Activated naive CD8-positive, alpha-beta T cell treated with anti-CD3 and anti-CD28 coated beads, Interleukin-2, amount 10 ng/mL, durations not matched to agents 7 days and 5 days (primary cell): Measurements from ENCODE around the gene RIT2. TPM values are rescaled to one million over a fixed set of nuclear protein-coding genes. Genes with fewer than 3 reads are reported as not detected.

Experiments used
- ATAC-seq: fragments of 150-1000 bp; cut with Tn5 transposase; one replicate; pipeline ENCODE4 v1.10.0; 2021; ENCODE audit warnings: low read depth, moderate library complexity
- POLR2A ChIA-PET: fragments of 350-600 bp; sonication (Branson Sonifier 250); formaldehyde crosslinking; loops from one replicate; lab custom pipeline; 2021; ENCODE audit warnings: antibody characterized with exemption; lab: Charles Lee
- DNase-seq: peaks from one replicate; pipeline ENCODE4 v3.0.0; 2021
- H3K27ac Mint-ChIP-seq: one replicate; pipeline ENCODE4 v1.8.0; 2022; ENCODE audit warnings: mild to moderate bottlenecking, mixed read lengths
- H3K27me3 Mint-ChIP-seq: one replicate; pipeline ENCODE4 v1.8.0; 2022; ENCODE audit warnings: mild to moderate bottlenecking, moderate library complexity, mixed read lengths
- H3K36me3 Mint-ChIP-seq: one replicate; pipeline ENCODE4 v1.8.0; 2021; ENCODE audit warnings: mild to moderate bottlenecking, mixed read lengths
- H3K4me1 Mint-ChIP-seq: one replicate; pipeline ENCODE4 v1.8.0; 2021; ENCODE audit warnings: mixed read lengths
- H3K4me3 Mint-ChIP-seq: one replicate; pipeline ENCODE4 v1.8.0; 2022; ENCODE audit warnings: mild to moderate bottlenecking, moderate library complexity, mixed read lengths
- H3K9me3 Mint-ChIP-seq: one replicate; pipeline ENCODE4 v1.8.0; 2021; ENCODE audit warnings: mixed read lengths
- total RNA-seq, 2 experiments: library from RNA; stranded (reverse); gene quantifications; one replicate each; pipeline ENCODE4 v1.2.3, GENCODE V29; 2021

The RIT2 gene
- total RNA-seq, 2 experiments from 2014 or later = not detected

GRCh38 chr18:43073771-43074170, 41.7 kb downstream of the RIT2 start:
- POLR2A ChIA-PET = no interaction called here
- Mint-ChIP-seq H3K4me1 (no peaks in the 10 kb centered on the region), H3K27ac (no peak overlapping the region), H3K36me3 (no peaks in the 10 kb centered on the region), H3K9me3 (peaks cover 3% of the 10 kb centered on the region), H3K27me3 (no peaks in the 10 kb centered on the region), H3K4me3 (no peak overlapping the region)
- ATAC-seq = no peak
- no peak for DNase-seq

GRCh38 chr18:43068781-43069180, 46.7 kb downstream of the RIT2 start:
- H3K36me3 Mint-ChIP-seq = no peaks in the 10 kb centered on the region
- POLR2A ChIA-PET = no interaction called here
- no peaks in the 10 kb centered on the region for H3K27me3 Mint-ChIP-seq
- ATAC-seq (no peak), DNase-seq (no peak)
- H3K4me1 Mint-ChIP-seq = no peaks in the 10 kb centered on the region
- no peak overlapping the region for H3K27ac Mint-ChIP-seq
- H3K4me3 Mint-ChIP-seq = no peak overlapping the region
- peaks cover 4% of the 10 kb centered on the region for H3K9me3 Mint-ChIP-seq

- Mint-ChIP-seq H3K4me3 (no peak overlapping the region), H3K27me3 (no peaks in the 10 kb centered on the region), H3K9me3 (peaks cover 4% of the 10 kb centered on the region), H3K27ac (no peak overlapping the region), H3K36me3 (no peaks in the 10 kb centered on the region), H3K4me1 (no peaks in the 10 kb centered on the region)
- ATAC-seq = no peak
- DNase-seq = no peak
- POLR2A ChIA-PET = no interaction called here
These were observed 47.9 kb downstream of the RIT2 start for GRCh38 chr18:43067570-43067969.

- Mint-ChIP-seq H3K36me3 (no peaks in the 10 kb centered on the region), H3K4me1 (no peaks in the 10 kb centered on the region), H3K9me3 (peaks cover 7% of the 10 kb centered on the region), H3K27me3 (no peaks in the 10 kb centered on the region), H3K27ac (no peak overlapping the region), H3K4me3 (no peak overlapping the region)
- ATAC-seq (no peak), DNase-seq (no peak)
- POLR2A ChIA-PET = no interaction called here
These were observed 53.7 kb downstream of the RIT2 start for GRCh38 chr18:43061816-43062215.

- Mint-ChIP-seq H3K4me3 (no peak overlapping the region), H3K36me3 (no peaks in the 10 kb centered on the region), H3K9me3 (peaks cover 7% of the 10 kb centered on the region), H3K27ac (no peak overlapping the region), H3K27me3 (no peaks in the 10 kb centered on the region), H3K4me1 (no peaks in the 10 kb centered on the region)
- no peak for DNase-seq
- ATAC-seq = no peak
- POLR2A ChIA-PET = no interaction called here
These were observed 54.2 kb downstream of the RIT2 start for GRCh38 chr18:43061318-43061717.

GRCh38 chr18:43060020-43060419, 55.5 kb downstream of the RIT2 start:
- H3K4me1 Mint-ChIP-seq = no peaks in the 10 kb centered on the region
- ATAC-seq (no peak), DNase-seq (no peak)
- H3K9me3 Mint-ChIP-seq = peaks cover 4% of the 10 kb centered on the region
- H3K27ac Mint-ChIP-seq = no peak overlapping the region
- POLR2A ChIA-PET = no interaction called here
- no peaks in the 10 kb centered on the region for H3K36me3 Mint-ChIP-seq
- no peak overlapping the region for H3K4me3 Mint-ChIP-seq
- H3K27me3 Mint-ChIP-seq = no peaks in the 10 kb centered on the region

- ATAC-seq = no peak
- no peak overlapping the region for H3K27ac Mint-ChIP-seq
- no peaks in the 10 kb centered on the region for H3K27me3 Mint-ChIP-seq
- POLR2A ChIA-PET = no interaction called here
- peaks cover 2% of the 10 kb centered on the region for H3K9me3 Mint-ChIP-seq
- H3K4me1 Mint-ChIP-seq = no peaks in the 10 kb centered on the region
- DNase-seq = no peak
- no peak overlapping the region for H3K4me3 Mint-ChIP-seq
- no peaks in the 10 kb centered on the region for H3K36me3 Mint-ChIP-seq
These were observed 60.5 kb downstream of the RIT2 start for GRCh38 chr18:43054815-43055519.

GRCh38 chr18:43049021-43049420, 66.5 kb downstream of the RIT2 start:
- Mint-ChIP-seq H3K27me3 (no peaks in the 10 kb centered on the region), H3K4me3 (no peak overlapping the region), H3K9me3 (no peaks in the 10 kb centered on the region), H3K27ac (no peak overlapping the region), H3K4me1 (no peaks in the 10 kb centered on the region), H3K36me3 (no peaks in the 10 kb centered on the region)
- DNase-seq = no peak
- POLR2A ChIA-PET = no interaction called here
- ATAC-seq = no peak

GRCh38 chr18:43046322-43046721, 69.2 kb downstream of the RIT2 start:
- POLR2A ChIA-PET = no interaction called here
- DNase-seq = no peak
- Mint-ChIP-seq H3K4me3 (no peak overlapping the region), H3K36me3 (no peaks in the 10 kb centered on the region), H3K27ac (no peak overlapping the region), H3K4me1 (no peaks in the 10 kb centered on the region), H3K27me3 (no peaks in the 10 kb centered on the region), H3K9me3 (peaks cover 1% of the 10 kb centered on the region)
- ATAC-seq = no peak

GRCh38 chr18:43043626-43044025, 71.9 kb downstream of the RIT2 start:
- ATAC-seq = no peak
- H3K36me3 Mint-ChIP-seq = no peaks in the 10 kb centered on the region
- H3K9me3 Mint-ChIP-seq = peaks cover 2% of the 10 kb centered on the region
- POLR2A ChIA-PET = no interaction called here
- no peaks in the 10 kb centered on the region for H3K4me1 Mint-ChIP-seq
- no peak for DNase-seq
- H3K4me3 Mint-ChIP-seq = no peak overlapping the region
- no peaks in the 10 kb centered on the region for H3K27me3 Mint-ChIP-seq
- H3K27ac Mint-ChIP-seq = no peak overlapping the region

GRCh38 chr18:43040281-43040680, 75.2 kb downstream of the RIT2 start:
- Mint-ChIP-seq H3K4me1 (no peaks in the 10 kb centered on the region), H3K36me3 (no peaks in the 10 kb centered on the region), H3K27ac (no peak overlapping the region), H3K4me3 (no peak overlapping the region), H3K27me3 (no peaks in the 10 kb centered on the region), H3K9me3 (peaks cover 9% of the 10 kb centered on the region)
- POLR2A ChIA-PET = no interaction called here
- no peak for ATAC-seq
- DNase-seq = no peak

GRCh38 chr18:43034683-43035500, 80.6 kb downstream of the RIT2 start:
- Mint-ChIP-seq H3K4me1 (no peaks in the 10 kb centered on the region), H3K27me3 (no peaks in the 10 kb centered on the region), H3K9me3 (peaks cover 8% of the 10 kb centered on the region), H3K27ac (no peak overlapping the region), H3K4me3 (no peak overlapping the region), H3K36me3 (no peaks in the 10 kb centered on the region)
- ATAC-seq (no peak), DNase-seq (no peak)
- POLR2A ChIA-PET = no interaction called here

- ATAC-seq (no peak), DNase-seq (no peak)
- POLR2A ChIA-PET = no interaction called here
- H3K4me1 Mint-ChIP-seq = no peaks in the 10 kb centered on the region
- no peak overlapping the region for H3K4me3 Mint-ChIP-seq
- no peaks in the 10 kb centered on the region for H3K36me3 Mint-ChIP-seq
- no peaks in the 10 kb centered on the region for H3K27me3 Mint-ChIP-seq
- no peak overlapping the region for H3K27ac Mint-ChIP-seq
- peaks cover 4% of the 10 kb centered on the region for H3K9me3 Mint-ChIP-seq
These were observed 84.3 kb downstream of the RIT2 start for GRCh38 chr18:43031169-43031568.

GRCh38 chr18:43029414-43029813, 86.1 kb downstream of the RIT2 start:
- Mint-ChIP-seq H3K4me3 (no peak overlapping the region), H3K27ac (no peak overlapping the region), H3K27me3 (no peaks in the 10 kb centered on the region), H3K9me3 (no peaks in the 10 kb centered on the region), H3K36me3 (no peaks in the 10 kb centered on the region), H3K4me1 (no peaks in the 10 kb centered on the region)
- ATAC-seq = no peak
- POLR2A ChIA-PET = no interaction called here
- DNase-seq = no peak
